22Rv1 (cell line): ENCODE data around the gene TPI1.

Experiments used
- ZFX ChIP-seq: fragments of 450-650 bp; IDR thresholded peaks from 2 replicates; pipeline ENCODE4 v1.6.1; 2017; ENCODE audit warnings: antibody characterized with exemption, borderline replicate concordance
- TF ChIP-seq, protein P1 (sequence below): fragments of 450-650 bp; IDR thresholded peaks from 2 replicates; pipeline ENCODE4 v1.5.1; 2017; ENCODE audit warnings: mild to moderate bottlenecking

DNA sequence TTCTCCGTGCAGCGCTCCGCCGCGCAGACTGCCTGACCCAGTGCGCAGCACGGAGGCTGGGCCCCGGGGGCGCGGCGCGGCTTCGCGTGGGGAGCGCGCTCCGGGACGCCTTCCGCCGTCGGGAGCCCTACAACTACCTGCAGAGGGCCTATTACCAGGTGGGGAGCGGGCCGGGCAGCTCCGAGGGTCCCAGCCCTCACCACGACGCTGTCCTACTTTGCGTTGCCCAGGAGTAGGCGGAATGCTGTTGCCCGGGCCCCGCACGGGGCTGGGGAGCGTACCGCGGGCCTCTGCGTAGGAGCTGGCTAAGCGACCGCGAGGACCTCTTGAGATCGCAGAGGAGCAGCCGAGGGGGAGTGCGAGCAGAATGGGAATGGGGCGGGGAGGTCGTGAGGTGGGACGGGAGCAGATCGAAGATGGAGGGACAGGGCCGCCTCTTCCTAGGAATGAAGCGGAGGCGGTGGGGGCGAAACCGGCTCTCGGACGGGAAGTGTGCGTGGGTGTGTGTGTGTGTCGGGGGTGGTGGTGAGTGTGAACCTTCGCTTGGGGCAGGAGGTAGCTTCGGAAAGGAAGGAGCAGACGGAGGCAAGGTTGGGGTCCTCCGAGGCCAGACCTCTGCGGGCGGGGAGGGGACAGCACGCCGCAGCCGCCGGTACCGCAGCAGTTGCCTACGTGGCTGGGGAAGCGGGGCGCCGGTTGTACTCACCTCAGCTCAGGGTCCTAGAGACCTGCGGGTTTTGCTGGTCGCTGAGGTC lies 38.4 kb upstream of the TPI1 start:
- TF ChIP-seq, protein P1, sequence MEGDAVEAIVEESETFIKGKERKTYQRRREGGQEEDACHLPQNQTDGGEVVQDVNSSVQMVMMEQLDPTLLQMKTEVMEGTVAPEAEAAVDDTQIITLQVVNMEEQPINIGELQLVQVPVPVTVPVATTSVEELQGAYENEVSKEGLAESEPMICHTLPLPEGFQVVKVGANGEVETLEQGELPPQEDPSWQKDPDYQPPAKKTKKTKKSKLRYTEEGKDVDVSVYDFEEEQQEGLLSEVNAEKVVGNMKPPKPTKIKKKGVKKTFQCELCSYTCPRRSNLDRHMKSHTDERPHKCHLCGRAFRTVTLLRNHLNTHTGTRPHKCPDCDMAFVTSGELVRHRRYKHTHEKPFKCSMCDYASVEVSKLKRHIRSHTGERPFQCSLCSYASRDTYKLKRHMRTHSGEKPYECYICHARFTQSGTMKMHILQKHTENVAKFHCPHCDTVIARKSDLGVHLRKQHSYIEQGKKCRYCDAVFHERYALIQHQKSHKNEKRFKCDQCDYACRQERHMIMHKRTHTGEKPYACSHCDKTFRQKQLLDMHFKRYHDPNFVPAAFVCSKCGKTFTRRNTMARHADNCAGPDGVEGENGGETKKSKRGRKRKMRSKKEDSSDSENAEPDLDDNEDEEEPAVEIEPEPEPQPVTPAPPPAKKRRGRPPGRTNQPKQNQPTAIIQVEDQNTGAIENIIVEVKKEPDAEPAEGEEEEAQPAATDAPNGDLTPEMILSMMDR: peak; percentile 53
- no peak for TF ChIP-seq ZFX
